ENCODE measurements around the gene NRIP1.

- no peak for TF ChIP-seq RAD21 (IDR thresholded peaks at IDR 0.05; ENCODE audit: low read depth)
- TF ChIP-seq CTCF (IDR thresholded peaks at IDR 0.05 in 2 of 3, conservative IDR thresholded peaks at IDR 0.05 in 1 of 3; ENCODE audit: borderline replicate concordance in 1 of 3, insufficient read depth in 1 of 3, low read depth in 2 of 3, low read length in 2 of 3), result no peak
- no peak for TF ChIP-seq POLR2A (IDR thresholded peaks at IDR 0.05; ENCODE audit: borderline replicate concordance, extremely low read depth, insufficient read depth, insufficient read length)
- TF ChIP-seq POLR2AphosphoS5 (IDR thresholded peaks at IDR 0.05; ENCODE audit: low read depth, low read length), result no peak
- TF ChIP-seq ZBTB33 (IDR thresholded peaks at IDR 0.05; ENCODE audit: extremely low read depth, insufficient replicate concordance, low read length), result no peak
- no peak for TF ChIP-seq SRF (IDR thresholded peaks at IDR 0.05; ENCODE audit: low read depth)
- TF ChIP-seq EZH2 (IDR thresholded peaks at IDR 0.05), result no peak
These were observed 1.3 kb upstream of the NRIP1 start for GRCh38 chr21:15066123-15066575.

Measured in HCT116 (cell line).